Uterus (tissue), 4 donors: Measurements from ENCODE around the gene IPPK. TPM values are rescaled to one million over a fixed set of nuclear protein-coding genes. Genes with fewer than 3 reads are reported as not detected.

Experiments
- DNase-seq, 2 donors: peaks; one replicate each; pipeline ENCODE4 v3.0.0-alpha.2; 2019 to 2020
- H3K27ac ChIP-seq, 2 donors: fragments of 200-600 bp; sonication (generic); 1 replicate in 1 of 2; 2 replicates in 1 of 2; pipeline ENCODE4 v1.5.1; 2016 to 2018
- H3K27me3 ChIP-seq, 2 donors: fragments of 200-600 bp; sonication (generic); one replicate each; pipeline ENCODE4 v1.5.1; 2018 to 2019; ENCODE audit warnings: control low read depth in 1 of 2
- H3K36me3 ChIP-seq, 2 donors: fragments of 200-600 bp; sonication (generic); one replicate each; pipeline ENCODE4 v1.5.1; 2019; ENCODE audit warnings: control low read depth in 1 of 2
- H3K4me1 ChIP-seq, 2 donors: fragments of 200-600 bp; sonication (generic); one replicate each; pipeline ENCODE4 v1.5.1; 2018 to 2019; ENCODE audit warnings: control low read depth in 1 of 2
- H3K4me3 ChIP-seq, 2 donors: fragments of 200-600 bp; sonication (generic); 1 replicate in 1 of 2; 2 replicates in 1 of 2; pipeline ENCODE4 v1.5.1; 2018 to 2019; ENCODE audit warnings: mild to moderate bottlenecking in 1 of 2
- H3K9me3 ChIP-seq, 2 donors: fragments of 200-600 bp; sonication (generic); one replicate each; pipeline ENCODE4 v1.5.1; 2019; ENCODE audit warnings: control low read depth in 1 of 2
- POLR2A ChIP-seq, 2 donors: fragments of 450-650 bp; IDR thresholded peaks; one replicate each; pipeline ENCODE4 v1.6.1; 2016; ENCODE audit warnings: antibody characterized with exemption in 2 of 2, mild to moderate bottlenecking in 1 of 2, moderate library complexity in 1 of 2
- intact Hi-C: fragments of 100-400 bp; cut with DNase I; formaldehyde crosslinking; loops from one replicate; pipeline ENCODE4 v1.15.1; 2023; ENCODE audit warnings: low total_unique reads
- total RNA-seq, 4 donors: library from RNA; depleted of rRNA in 3 of 4; stranded (reverse); fragments of >200 nt in 3 of 4; gene quantifications; one replicate each; pipeline versions ENCODE4 v1.1.0 to v1.2.4, GENCODE V29; 2014 to 2023
- TF ChIP-seq, protein P1 (sequence below), 4 experiments: fragments of 200-600 bp in 2 of 4; fragments of 450-650 bp in 2 of 4; sonication (generic) in 2 of 4; IDR thresholded peaks; one replicate each; pipeline ENCODE4 v1.5.1; 2016 to 2019; ENCODE audit warnings: antibody characterized with exemption in 4 of 4, mild to moderate bottlenecking in 2 of 4, moderate library complexity in 1 of 4
- donor health status: DM: yes; HTN: yes; CAD: no.

IPPK gene
- total RNA-seq, 4 donors from 2014 or later, result 5.9 to 13.1 (median 8.5) TPM

DNA sequence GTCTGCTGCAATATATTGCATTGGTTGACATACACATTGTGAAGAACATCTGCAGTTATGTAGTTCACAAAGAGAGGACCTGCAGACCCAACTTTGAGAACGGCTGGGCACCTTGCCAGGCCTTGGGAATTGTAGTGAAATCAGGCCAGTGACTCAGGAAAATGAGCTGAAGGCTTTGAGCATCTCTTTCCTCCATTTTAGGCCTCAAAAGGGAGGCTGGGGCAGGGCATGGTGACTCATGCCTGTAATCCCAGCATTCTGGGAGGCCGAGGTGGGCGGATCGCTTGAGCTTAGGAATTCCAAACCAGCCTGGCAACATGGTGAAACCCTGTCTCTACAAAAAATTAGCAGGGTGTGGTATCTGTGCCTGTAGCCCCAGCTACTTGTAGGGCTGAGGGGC is 1.4 kb upstream of the IPPK start:
- H3K4me3 ChIP-seq, result no peak overlapping the region
- H3K27ac ChIP-seq, result no peak overlapping the region
- intact Hi-C loops, result no loop called here
- H3K9me3 ChIP-seq, result no peaks in the 10 kb centered on the region
- no peaks in the 10 kb centered on the region for H3K36me3 ChIP-seq
- H3K27me3 ChIP-seq, result no peaks in the 10 kb centered on the region
- TF ChIP-seq, protein P1, sequence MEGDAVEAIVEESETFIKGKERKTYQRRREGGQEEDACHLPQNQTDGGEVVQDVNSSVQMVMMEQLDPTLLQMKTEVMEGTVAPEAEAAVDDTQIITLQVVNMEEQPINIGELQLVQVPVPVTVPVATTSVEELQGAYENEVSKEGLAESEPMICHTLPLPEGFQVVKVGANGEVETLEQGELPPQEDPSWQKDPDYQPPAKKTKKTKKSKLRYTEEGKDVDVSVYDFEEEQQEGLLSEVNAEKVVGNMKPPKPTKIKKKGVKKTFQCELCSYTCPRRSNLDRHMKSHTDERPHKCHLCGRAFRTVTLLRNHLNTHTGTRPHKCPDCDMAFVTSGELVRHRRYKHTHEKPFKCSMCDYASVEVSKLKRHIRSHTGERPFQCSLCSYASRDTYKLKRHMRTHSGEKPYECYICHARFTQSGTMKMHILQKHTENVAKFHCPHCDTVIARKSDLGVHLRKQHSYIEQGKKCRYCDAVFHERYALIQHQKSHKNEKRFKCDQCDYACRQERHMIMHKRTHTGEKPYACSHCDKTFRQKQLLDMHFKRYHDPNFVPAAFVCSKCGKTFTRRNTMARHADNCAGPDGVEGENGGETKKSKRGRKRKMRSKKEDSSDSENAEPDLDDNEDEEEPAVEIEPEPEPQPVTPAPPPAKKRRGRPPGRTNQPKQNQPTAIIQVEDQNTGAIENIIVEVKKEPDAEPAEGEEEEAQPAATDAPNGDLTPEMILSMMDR (IDR thresholded peaks at IDR 0.05), result no peak
- TF ChIP-seq POLR2A (IDR thresholded peaks at IDR 0.05), result no peak
- peaks cover 0 to 6% of the 10 kb centered on the region in 2 donors for H3K4me1 ChIP-seq
- DNase-seq, result peak in 1 of 2 donors; percentile 51

DNA sequence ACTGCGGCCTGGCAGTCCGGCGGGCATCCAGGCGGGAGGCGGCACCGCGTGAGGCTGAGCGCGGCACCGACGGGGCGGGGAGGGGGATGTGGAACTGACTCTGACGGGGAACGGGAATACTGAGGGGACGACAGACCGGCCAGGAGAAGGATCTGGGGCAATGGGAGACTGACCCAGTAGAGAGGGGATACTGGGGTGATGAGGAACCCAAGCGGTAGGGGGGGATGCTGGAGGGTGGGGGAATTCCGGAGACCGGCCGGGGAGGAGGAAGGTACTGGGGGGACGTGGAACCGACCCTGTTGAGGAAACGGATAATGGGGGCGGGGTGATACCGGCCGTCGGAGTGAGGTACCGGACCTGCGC is 423 bp downstream of the IPPK start:
- TF ChIP-seq POLR2A (IDR thresholded peaks at IDR 0.05), result no peak
- TF ChIP-seq, protein P1 (IDR thresholded peaks at IDR 0.05), result no peak
- Histone ChIP-seq H3K27ac (peak overlapping the region; percentile 78 to 79), H3K4me1 (peaks cover 0 to 6% of the 10 kb centered on the region in 2 donors), H3K4me3 (peak overlapping the region; percentile 68 to 93), H3K9me3 (no peaks in the 10 kb centered on the region), H3K27me3 (no peaks in the 10 kb centered on the region), H3K36me3 (no peaks in the 10 kb centered on the region)
- no peak for DNase-seq
- intact Hi-C loops, result no loop called here

DNA sequence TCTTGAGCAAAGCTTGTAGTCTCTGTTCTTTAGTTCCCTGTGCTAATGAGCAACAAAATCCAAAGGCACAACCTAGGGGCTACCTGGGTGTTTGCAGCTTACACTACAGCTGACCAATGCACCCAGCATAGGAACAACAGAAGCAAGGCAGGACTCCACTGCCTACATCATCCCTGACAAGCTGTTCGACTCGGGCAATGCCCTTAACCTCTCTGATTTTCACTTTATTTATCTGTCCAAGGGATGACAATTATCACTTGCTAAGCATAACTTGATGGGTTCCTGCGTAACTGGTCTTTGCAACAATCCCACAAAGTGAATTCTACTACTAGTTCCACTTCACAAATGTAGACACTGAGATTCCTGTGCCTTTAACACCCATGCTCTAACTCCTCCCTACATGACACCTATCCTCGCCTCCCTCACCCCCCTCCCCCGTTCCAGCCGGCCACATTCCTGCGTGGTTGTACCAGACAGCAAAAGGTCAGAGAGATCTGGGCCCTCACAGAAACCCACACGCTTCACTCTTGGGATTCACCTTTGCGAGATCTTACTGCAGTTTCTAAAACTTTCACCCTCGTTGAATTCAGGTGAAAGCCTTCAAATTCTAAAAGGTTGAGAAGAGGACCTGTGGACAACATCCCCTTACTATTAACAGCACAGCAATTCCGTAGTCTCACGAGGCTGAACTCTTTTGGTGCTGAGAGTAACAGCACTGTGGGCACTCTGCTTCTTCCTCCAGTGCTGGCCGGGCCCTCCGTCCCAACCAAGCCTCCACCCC is 995 bp downstream of the IPPK start:
- Histone ChIP-seq H3K4me1 (peaks cover 0 to 6% of the 10 kb centered on the region in 2 donors), H3K27me3 (no peaks in the 10 kb centered on the region), H3K9me3 (no peaks in the 10 kb centered on the region), H3K36me3 (no peaks in the 10 kb centered on the region), H3K4me3 (peak overlapping the region; percentile 68 to 93), H3K27ac (peak overlapping the region; percentile 78 to 79)
- TF ChIP-seq, protein P1 (IDR thresholded peaks at IDR 0.05), result no peak
- TF ChIP-seq POLR2A (IDR thresholded peaks at IDR 0.05), result no peak
- DNase-seq, result no peak
- intact Hi-C loops, result no loop called here

DNA sequence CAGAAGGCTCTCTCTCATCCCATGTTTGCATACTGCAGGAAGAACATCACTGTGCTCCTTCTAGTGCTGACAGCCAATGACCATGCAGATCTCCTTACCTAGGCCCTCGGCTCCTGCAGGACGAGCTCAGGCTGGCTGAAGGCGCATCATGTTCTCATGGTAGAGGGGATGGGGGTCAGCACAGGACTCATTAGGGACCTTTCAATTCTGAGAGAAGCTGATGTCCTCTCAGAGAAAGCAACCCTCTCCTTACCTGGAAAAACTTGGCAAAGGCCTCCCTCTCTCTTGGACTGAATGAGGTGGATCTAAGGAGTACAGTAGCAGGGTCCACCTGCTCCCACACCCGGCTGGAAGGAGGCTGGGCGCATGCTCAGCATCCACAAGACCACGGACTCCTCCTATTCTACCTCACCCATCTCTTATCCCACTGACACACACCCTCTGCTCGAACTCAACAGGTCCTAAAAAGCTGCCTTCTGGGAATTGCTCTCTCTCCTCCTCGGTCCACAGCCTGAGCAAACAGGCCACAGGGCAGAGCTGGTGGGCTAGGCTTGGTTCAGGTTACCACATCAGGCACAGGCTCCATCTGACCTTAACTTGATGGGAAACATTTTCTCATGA is 2.9 kb downstream of the IPPK start:
- H3K27me3 ChIP-seq, result no peaks in the 10 kb centered on the region
- H3K4me1 ChIP-seq, result peaks cover 0 to 6% of the 10 kb centered on the region in 2 donors
- intact Hi-C loops, result no loop called here
- H3K4me3 ChIP-seq, result no peak overlapping the region
- H3K9me3 ChIP-seq, result no peaks in the 10 kb centered on the region
- no peak for DNase-seq
- H3K36me3 ChIP-seq, result no peaks in the 10 kb centered on the region
- no peak overlapping the region for H3K27ac ChIP-seq
- TF ChIP-seq, protein P1 (IDR thresholded peaks at IDR 0.05), result no peak
- no peak for TF ChIP-seq POLR2A (IDR thresholded peaks at IDR 0.05)

DNA sequence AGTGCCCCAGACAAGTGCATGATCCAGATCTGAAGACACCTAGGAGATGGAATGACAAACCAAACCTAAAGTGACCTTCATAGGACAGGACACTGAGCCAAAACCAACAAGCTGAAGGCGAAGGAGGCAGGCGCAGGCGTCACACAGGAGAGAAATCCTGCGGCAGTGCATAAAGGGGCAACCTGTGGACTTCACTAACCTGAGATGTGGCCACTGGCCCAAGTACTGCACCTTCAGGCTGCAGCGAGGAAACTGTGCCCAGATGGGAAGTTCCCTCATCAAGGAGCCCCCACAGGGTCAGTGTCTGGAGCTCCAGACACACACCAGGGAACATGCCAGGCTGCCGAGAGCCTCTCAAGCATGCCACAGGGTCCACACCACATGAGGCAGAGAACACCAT is 3.7 kb downstream of the IPPK start:
- Histone ChIP-seq H3K36me3 (no peaks in the 10 kb centered on the region), H3K27me3 (no peaks in the 10 kb centered on the region), H3K9me3 (no peaks in the 10 kb centered on the region), H3K4me3 (no peak overlapping the region), H3K27ac (no peak overlapping the region), H3K4me1 (peaks cover 0 to 6% of the 10 kb centered on the region in 2 donors)
- intact Hi-C loops, result no loop called here
- DNase-seq, result no peak
- no peak for TF ChIP-seq POLR2A (IDR thresholded peaks at IDR 0.05)
- TF ChIP-seq, protein P1 (IDR thresholded peaks at IDR 0.05), result no peak
